NB4 (cell line): ENCODE results near the gene LRRK1.

ENCODE experiments used
- DNase-seq: peaks from one replicate; pipeline ENCODE4 v3.0.0; 2010; ENCODE audit warnings: low read depth
- H3K4me3 ChIP-seq: one replicate; pipeline ENCODE4 v1.5.1; 2011; ENCODE audit warnings: mild to moderate bottlenecking, low read depth, low read length, moderate library complexity
- MYC ChIP-seq: IDR thresholded peaks from 2 replicates; pipeline ENCODE4 v1.6.1; 2011; ENCODE audit warnings: low read depth, low read length
- POLR2A ChIP-seq: IDR thresholded peaks from 2 replicates; pipeline ENCODE4 v1.6.1; 2011; ENCODE audit warnings: mild to moderate bottlenecking; ENCODE audit not compliant: insufficient read length; ENCODE audit errors: extremely low read depth
- TF ChIP-seq, protein P1 (sequence below): IDR thresholded peaks from 2 replicates; pipeline ENCODE4 v1.6.1; 2011; ENCODE audit warnings: low read depth, low read length
- TF ChIP-seq, protein P2 (sequence below): IDR thresholded peaks from one replicate; pipeline ENCODE4 v1.5.1; 2012; ENCODE audit warnings: low read depth, low read length

Gene LRRK1

DNA sequence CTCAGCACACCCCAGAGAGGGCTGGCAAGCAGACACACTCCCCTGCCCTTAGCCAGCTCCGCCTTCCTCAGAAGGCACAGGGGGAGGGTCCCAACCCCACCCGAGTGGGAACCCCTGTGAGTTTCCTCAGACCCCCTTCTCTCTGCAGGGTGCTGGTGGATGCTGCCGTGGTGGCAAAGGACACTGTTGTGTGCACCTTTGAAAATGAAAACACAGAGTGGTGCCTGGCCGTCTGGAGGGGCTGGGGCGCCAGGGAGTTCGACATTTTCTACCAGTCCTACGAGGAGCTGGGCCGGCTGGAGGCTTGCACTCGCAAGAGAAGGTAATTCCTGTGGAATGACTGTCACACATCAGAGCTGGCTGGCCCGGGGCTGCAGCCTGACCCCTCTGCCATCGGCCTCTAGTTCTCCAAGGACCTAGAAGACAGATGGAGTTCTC, 149.4 kb downstream of the LRRK1 start:
- TF ChIP-seq, protein P1, sequence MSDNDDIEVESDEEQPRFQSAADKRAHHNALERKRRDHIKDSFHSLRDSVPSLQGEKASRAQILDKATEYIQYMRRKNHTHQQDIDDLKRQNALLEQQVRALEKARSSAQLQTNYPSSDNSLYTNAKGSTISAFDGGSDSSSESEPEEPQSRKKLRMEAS = no peak
- no peak for TF ChIP-seq POLR2A
- no peak for TF ChIP-seq MYC
- TF ChIP-seq, protein P2, sequence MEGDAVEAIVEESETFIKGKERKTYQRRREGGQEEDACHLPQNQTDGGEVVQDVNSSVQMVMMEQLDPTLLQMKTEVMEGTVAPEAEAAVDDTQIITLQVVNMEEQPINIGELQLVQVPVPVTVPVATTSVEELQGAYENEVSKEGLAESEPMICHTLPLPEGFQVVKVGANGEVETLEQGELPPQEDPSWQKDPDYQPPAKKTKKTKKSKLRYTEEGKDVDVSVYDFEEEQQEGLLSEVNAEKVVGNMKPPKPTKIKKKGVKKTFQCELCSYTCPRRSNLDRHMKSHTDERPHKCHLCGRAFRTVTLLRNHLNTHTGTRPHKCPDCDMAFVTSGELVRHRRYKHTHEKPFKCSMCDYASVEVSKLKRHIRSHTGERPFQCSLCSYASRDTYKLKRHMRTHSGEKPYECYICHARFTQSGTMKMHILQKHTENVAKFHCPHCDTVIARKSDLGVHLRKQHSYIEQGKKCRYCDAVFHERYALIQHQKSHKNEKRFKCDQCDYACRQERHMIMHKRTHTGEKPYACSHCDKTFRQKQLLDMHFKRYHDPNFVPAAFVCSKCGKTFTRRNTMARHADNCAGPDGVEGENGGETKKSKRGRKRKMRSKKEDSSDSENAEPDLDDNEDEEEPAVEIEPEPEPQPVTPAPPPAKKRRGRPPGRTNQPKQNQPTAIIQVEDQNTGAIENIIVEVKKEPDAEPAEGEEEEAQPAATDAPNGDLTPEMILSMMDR = no peak
- no peak overlapping the region for H3K4me3 ChIP-seq
- no peak for DNase-seq

DNA sequence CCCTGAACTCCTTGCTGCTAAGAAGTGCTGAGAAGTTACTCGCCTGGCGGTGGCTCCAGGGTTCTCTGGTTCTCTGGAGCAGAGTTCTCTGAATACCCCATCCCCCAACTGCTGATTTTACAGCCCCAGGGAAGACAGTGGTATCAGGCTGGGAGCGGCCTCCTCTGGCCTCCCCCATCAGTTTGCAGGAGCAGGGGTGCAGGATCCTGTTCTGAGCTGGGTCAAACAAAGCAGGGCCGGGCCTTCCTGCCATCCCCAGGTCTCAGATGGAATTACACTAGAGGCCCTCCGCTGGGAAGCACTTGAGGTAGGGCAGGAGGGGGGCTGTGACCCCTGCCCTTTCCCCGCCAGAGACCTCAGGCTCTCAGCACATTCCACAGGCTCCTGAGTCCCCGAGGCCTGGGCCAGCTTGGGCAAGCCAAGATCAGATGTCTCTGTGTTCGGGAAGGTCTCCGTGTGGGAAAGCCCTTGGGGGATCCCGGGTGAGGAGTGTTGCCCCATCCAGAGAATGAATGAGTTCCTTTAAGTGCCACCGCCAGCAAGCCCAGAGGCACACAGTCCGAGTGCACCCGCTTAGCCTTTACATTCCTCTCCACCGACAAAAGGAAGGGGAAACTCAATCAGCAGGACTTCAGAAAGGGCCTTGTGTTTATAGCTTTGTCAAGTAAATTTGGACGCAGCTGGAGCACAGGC, 149.9 kb downstream of the LRRK1 start:
- TF ChIP-seq POLR2A = no peak
- TF ChIP-seq, protein P1 = no peak
- no peak for TF ChIP-seq MYC
- TF ChIP-seq, protein P2 = no peak
- no peak overlapping the region for H3K4me3 ChIP-seq
- no peak for DNase-seq

DNA sequence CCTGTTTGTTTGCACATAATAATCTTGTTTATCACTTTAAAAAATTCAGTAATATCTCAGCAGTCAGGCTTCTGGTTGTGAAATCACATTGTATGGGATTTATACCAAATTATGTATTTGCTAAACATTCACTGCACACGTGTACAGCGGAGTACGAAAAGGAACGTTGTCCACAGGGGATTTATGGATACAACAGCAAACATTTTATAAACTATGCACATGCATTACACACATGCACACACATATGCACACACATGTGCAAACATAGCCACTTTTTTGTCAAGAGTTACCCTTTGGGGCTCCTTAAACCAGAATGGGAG, 150.5 kb downstream of the LRRK1 start:
- no peak for TF ChIP-seq MYC
- TF ChIP-seq, protein P2 = no peak
- TF ChIP-seq, protein P1 = no peak
- no peak for TF ChIP-seq POLR2A
- no peak overlapping the region for H3K4me3 ChIP-seq
- no peak for DNase-seq

DNA sequence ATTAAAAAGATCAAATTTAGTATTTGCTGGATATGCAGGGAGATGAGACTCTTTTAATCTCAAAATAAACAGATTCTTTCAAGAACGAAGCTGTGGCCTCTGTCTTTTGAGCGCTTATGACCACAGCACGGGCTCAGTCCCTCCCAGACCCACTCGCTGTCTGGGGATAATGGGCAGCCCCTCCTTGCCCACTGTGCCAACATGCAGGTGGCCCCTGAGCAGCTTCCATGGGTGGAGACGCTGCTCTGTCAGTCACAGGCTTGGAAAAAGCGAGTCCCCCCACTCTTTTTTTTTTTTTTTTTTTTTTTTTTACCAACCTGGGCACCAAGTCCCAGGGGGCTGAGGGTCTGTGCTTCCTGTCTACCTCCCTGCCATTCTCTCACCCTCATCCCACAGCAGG, 150.9 kb downstream of the LRRK1 start:
- TF ChIP-seq, protein P1 = no peak
- TF ChIP-seq POLR2A = no peak
- no peak for TF ChIP-seq MYC
- TF ChIP-seq, protein P2 = no peak
- no peak for DNase-seq
- H3K4me3 ChIP-seq = no peak overlapping the region

DNA sequence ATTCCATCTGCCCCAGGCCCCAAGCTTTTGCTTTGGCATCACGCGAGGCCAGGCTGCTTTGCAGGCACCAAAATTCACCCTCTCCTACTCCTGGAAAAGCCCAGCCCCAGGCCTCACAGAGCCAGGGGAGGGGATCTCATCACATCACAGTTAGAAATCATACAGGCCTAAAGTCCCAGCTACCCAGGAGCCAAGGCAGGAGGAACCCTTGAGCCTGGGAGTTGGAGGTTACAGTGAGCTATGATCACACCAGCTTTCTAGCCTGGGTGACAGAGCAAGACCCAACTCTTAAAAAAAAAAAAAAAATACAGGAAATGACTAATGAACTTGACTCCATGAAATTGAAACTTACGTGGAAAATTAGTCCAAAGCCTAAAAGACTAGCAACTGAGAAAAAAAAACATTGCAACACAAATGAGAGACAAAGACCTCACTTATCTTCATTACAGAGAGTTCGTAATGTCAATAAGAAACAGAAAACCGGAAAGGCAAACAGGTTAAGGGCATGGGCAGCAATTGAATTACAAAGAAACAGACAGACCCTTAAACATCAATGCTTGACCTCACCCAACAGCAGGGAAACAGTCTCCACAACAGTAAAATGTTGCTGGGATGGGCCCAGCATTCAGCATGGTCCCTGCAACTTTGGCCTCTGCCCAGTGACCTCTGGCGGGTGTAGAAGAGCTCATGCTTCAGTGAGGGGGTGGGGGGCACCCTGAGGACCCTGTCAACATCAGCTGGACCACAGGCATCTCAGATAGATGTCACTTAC, 151.5 kb downstream of the LRRK1 start:
- H3K4me3 ChIP-seq = no peak overlapping the region
- TF ChIP-seq, protein P2 = no peak
- TF ChIP-seq, protein P1 = 0 out of 2 replicates have a peak, but pooled peaks have one; percentile 11
- DNase-seq = peak; percentile 80
